GM19324 (cell line): ENCODE results near the gene KHK.

Source experiments
- ATAC-seq: cut with Tn5 transposase; IDR thresholded peaks from one replicate; pipeline ENCODE4 v1.9.1; 2021; ENCODE audit warnings: mild to moderate bottlenecking, moderate library complexity; ENCODE audit not compliant: unreplicated experiment, low FRiP score

The KHK gene

DNA sequence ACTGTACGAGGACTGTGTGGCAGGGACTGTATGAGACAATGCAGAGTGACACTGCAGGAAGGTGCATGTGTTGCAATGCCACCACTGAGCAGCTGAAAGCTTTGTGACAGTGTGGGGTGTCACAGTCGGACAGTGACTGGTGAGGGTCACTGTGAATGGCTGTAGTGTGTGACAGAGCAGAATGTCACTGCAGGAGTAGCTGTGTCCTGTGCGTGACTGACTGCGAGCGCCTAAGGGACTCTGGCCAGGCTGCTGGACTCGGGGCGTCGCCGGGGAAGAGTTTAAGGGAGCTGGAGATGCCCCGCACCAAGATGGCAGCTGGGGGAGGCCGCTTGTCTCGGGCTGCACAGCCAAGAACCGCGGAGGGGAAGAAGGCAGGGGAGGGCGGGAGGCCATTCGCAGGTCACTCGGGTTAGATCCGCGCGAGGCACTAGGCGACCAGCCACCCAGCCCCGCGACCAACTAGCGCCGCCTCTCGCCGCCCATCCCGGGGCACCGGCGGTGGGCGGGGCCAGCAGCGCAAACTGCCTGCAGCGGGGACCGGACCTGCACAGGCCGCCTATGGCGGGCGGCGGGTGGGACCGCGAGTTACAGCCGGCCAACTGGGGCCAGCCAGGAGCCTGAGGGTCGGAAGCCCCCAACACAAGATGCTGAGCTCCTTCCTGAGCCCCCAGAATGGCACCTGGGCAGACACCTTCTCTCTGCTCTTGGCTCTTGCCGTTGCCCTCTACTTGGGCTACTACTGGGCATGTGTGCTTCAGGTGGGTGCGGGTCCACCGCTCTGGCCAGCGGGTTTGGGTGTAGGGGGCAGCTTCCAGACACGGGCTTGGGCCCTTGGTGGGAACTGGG lies 37.0 kb downstream of the KHK start, which contains the start of gene ABHD1:
Gene ABHD1 (plus strand): TSS at position 514 of the 849 bp plus-strand sequence. CDS start 134 bp downstream, at position 648.
- no peak for ATAC-seq

DNA sequence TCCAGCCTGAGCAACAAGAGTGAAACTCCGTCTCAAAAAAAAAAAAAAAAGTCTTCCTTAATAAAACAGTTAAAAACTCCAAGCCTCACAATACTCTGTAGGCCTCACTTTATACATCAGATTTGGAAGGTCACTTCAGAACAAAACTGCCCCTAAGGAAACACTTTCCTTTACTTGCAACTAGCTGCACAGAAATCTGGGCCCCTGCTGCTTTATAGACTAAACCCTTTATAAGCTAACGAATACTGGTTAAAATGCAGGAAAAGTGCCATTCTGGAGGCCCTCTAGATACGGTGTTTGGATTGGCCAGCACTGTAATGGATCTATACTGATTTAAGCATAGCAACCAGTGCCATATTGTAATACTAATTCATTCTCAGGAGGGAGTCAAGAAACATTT lies 38.5 kb downstream of the KHK start:
- ATAC-seq = no peak

DNA sequence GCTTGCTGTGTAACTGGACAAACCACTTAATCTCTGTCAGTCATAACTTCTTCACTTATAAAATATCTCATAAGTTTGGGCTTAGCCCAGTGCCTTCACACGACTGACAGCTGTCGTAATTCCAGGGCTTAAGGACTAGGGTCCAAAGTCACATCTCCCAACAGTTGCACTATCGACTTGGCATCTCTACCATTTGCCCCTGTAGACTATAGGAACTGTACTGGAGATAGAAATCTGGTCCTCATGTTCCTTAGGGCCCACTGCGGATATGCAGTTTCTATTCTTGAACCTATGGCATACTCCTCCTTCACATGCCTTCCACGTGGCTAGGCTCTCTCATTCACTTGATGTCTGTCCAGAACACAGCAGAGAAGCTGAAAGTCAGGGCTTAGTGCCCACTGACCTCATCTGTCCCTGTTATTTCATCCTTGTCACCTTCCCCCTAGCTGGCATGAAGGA lies 39.7 kb downstream of the KHK start:
- ATAC-seq = no peak

- ATAC-seq = no peak
These were observed 41.5 kb downstream of the KHK start for GRCh38 chr2:27127883-27128667.

DNA sequence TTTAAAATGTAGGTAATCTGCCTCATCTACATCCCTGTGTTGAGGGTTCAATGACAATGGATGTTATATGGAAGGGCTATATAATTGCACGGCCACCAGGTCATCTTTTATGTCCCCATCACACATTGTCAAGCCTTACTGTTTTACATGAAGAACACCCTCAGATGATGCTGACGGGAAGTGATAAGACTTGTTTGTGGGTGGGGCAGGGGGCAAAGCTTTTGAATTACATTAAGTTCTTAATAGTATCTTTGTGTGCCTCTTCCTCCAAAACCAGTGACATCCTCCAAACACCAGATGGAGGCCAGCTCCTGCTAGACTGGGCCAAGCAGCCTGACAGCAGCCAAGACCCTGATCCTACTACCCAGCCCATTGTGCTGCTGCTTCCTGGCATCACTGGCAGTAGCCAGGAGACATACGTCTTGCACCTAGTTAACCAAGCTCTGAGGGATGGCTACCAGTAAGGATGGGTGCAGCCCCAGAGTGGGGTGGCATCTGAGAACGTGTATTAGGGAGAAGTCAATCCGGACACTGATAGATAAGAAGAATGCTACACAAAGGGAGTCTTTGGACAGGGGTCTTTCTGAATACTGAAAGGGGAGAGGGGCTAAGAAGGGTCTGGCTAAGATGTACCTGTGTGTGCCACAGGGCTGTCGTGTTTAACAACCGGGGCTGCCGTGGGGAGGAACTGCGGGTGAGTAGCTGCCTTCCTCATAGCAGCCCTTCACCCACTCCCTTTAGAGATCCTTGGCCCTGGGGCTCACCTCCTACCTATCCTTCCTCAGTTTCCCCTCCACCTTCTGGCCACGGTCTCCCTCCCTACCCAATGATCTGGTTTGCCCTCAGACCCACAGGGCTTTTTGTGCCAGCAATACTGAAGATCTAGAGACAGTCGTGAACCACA lies 42.3 kb downstream of the KHK start:
- no peak for ATAC-seq

DNA sequence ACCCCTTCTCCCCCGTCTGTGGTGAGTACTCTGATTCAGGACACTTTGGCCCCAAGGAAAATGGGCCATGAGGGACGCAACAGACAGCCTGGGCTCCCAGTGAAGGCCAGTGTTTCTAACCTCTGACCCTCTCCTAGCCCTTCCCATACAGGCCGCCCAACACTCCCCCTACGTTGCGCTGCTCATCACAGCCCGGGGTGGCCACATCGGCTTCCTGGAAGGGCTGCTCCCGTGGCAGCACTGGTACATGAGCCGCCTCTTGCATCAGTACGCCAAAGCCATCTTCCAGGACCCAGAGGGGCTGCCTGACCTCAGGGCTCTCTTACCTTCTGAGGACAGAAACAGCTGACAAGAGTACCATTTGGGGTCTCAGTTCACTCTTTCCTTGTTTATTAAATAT lies 43.8 kb downstream of the KHK start:
- no peak for ATAC-seq

DNA sequence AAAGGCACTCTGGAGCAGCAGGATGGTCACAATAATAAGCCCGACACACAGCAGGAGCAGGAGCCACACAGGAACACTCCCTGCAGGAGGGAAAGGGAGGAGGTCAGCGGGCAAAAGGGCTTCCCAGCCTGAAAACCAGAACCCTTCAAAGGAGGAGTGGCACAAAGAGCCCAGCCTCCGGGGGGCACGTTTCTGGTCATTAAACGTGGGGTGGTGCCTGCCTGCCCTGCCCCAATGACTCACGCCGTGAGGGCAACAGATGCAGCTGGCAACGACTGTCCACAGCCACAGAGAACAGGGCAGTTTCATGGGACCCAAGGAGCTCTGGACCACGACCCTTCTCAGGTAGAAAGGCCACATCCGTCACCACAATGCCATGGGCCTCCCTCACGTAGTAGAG lies 44.9 kb downstream of the KHK start:
- no peak for ATAC-seq

DNA sequence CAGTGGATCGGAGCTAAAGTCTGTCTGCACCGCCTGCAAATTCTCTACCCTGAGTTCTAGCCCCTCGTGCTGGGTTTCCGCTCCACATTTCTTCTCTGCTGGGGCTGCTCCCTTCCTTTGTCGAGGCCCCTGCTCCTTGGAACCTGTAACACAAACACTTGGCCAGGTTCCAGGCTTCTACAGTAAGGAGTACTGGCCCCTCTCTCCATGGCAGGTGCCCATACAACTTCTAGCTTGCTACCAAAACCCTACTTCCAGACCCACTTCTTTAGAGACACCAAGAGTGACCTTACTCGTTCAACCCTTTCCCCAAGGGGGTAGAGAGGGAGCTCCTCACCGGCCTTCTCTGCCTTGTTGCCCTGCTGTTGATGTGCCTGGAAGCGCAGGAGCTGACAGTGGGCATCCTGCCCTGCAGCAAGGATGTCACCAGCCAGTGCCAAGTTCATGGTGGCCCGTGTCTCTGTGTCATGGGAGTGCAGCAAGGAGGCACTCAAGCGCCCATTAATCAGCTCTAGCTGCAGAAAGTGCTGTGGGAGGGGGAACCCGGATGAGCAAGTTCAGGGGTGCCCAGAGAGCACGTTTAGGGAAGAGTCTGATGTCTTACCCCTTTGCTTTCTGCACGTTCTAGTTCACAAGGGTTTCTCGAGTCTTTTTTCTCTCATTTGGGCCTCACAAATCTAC lies 46.8 kb downstream of the KHK start:
- ATAC-seq = no peak

DNA sequence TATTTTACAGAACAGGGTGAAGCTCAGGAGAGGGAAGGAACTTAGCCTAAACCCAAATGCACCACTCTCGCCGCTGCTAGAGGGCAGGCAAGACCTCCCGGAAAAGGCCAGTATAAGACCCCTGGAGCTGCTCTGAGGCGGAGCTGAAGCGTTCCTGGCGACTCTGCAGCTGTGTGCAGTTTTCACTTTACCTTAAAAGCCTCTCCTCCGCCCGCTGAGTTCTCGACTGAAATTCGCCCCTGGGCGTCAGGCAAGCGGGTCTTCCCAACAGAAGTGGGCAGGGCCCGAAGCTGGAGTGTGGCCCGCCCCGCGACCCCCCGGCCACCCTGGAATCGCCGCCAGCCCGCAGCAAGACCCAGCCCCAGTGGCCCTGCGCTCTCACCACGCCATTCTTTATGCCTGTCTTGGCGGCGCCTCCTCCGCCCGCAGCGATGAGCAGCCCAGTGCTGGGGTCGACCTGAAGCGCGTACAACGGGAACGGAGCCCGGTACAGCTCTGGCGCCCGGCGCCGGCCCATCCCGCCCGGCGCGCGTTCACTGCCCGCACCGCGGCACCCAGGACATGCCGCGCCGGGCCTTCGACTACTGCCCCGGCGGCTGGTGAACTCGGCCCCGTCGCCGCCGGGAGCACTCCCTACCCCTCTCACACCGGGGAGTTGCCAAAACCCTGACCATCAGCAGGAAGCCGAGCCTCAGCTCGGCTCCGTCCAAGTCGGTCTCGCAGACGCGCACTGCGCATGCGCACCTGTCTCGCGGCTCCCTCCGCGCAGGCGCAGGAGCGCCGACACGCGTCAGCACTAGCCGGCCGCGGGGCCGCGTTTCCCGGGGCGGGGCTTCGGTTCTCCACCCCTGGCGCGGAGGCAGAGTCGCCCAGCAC lies 47.6 kb downstream of the KHK start, which contains the start of gene PREB:
Gene PREB (minus strand): TSS at position 732 of the 876 bp plus-strand sequence. CDS start 215 bp downstream, at position 517.
- ATAC-seq = peak; percentile 89

- ATAC-seq = no peak
These were observed 48.4 kb downstream of the KHK start for GRCh38 chr2:27134781-27135477.

- no peak for ATAC-seq
These were observed 48.9 kb downstream of the KHK start for GRCh38 chr2:27135478-27135955.

GRCh38 chr2:27136751-27137150 lies 50.2 kb downstream of the KHK start:
- ATAC-seq = no peak

DNA sequence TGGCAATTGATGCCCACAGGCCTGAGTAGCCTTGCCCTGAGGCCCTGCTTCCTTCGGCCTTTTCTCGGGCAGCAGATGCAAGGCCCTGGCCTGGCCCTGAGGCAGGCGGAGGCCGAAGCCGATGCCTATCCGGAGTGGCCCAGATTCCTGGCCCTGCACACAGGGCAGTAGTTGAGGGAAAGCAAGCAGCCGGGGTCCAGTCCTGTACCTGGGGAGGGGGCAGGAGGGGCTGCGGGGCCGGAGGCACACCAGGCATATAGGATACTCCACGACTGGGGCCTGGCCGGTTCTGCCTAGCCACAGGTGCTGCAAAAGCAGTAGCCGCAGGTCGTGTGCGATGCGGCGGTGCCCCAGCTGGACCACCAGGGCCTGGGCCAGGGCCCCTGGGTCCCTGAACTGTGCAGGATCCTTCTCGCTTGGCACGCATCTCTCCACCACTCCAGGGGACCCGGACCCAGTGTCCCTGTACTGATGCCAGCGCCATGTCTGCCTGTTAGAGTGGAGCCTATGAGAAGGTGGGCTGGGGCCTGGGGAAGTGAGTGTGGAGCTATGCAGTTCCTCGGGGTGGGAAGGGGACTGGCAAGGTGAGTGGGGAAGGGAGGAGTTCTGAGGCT lies 50.9 kb downstream of the KHK start:
- ATAC-seq = no peak

DNA sequence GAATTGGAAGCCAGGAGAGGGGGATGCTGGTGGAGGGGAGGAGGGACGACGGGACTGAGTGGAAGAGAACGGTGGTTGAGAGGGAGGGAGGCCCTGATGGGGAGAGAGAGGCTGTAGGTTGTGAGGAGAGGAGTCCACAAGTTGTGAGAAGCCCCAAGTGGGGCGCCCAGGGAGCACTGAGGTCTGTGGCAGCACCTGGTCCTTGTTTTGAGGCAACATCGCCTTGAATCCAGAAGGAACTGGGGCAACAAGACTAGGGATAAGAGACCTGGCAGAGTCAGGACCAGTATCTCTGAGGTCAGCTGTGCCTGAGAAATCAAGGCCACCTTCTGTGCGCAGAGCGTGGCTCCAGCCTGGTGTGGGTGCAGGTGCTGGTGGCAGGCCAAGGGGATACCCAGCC lies 51.5 kb downstream of the KHK start:
- ATAC-seq = no peak

- no peak for ATAC-seq
These were observed 52.7 kb downstream of the KHK start, which contains the start of gene PRR30 for GRCh38 chr2:27139310-27139709. Gene PRR30, minus strand, starts transcription at chr2:27139410. Its CDS starts 1,081 bp downstream, at chr2:27138329.

- no peak for ATAC-seq
These were observed 56.7 kb downstream of the KHK start for GRCh38 chr2:27143285-27143684.

DNA sequence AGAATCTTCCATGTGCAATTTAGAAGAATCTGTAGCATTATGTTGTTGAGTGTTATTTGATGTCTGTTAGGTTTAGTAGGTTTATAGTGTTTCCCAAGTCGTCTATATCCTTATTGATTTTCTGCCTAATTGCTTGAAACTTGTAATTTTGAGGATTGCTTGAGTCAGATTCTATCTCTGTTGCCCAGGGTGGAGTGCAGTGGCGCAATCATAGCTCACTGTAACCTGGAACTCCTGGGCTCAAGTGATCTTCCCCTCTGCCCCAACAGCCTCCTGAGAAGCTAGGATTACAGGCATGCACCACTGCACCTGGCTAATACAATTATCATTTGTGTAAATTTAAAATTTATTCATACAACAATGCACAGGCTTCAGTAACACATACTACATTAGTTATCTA lies 59.1 kb downstream of the KHK start:
- no peak for ATAC-seq

- no peak for ATAC-seq
These were observed 61.4 kb downstream of the KHK start for GRCh38 chr2:27147935-27148334.
